Activated T-helper 2 cell treated with anti-CD3 and anti-CD28 coated beads, Interferon-gamma antibody, Interleukin-2, Interleukin-4, amounts not matched to agents 10 μg/mL and 5 μg/mL and 100 μg/mL, durations not matched to agents 14 hours and 24 hours and 36 hours (primary cell): ENCODE measurements around the gene GRK5. TPM values are rescaled to one million over a fixed set of nuclear protein-coding genes. Genes with fewer than 3 reads are reported as not detected.

ENCODE experiments used
- DNase-seq: peaks from one replicate; pipeline ENCODE4 v3.0.0; 2021; ENCODE audit warnings: low spot score
- H3K27ac Mint-ChIP-seq: one replicate; pipeline ENCODE4 v1.8.0; 2021; ENCODE audit warnings: mixed read lengths
- H3K27me3 Mint-ChIP-seq: one replicate; pipeline ENCODE4 v1.8.0; 2021; ENCODE audit warnings: low read depth, mixed read lengths
- H3K36me3 Mint-ChIP-seq: one replicate; pipeline ENCODE4 v1.8.0; 2021; ENCODE audit warnings: low read depth, mixed read lengths
- H3K4me1 Mint-ChIP-seq: one replicate; pipeline ENCODE4 v1.8.0; 2021; ENCODE audit warnings: low read depth, mixed read lengths
- H3K4me3 Mint-ChIP-seq: one replicate; pipeline ENCODE4 v1.8.0; 2021; ENCODE audit warnings: low read depth, mild to moderate bottlenecking, moderate library complexity, mixed read lengths
- H3K9me3 Mint-ChIP-seq: one replicate; pipeline ENCODE4 v1.8.0; 2021; ENCODE audit warnings: mixed read lengths
- intact Hi-C: fragments of 100-400 bp; cut with micrococcal nuclease; formaldehyde crosslinking; loops from one replicate; pipeline ENCODE4 v1.15.1; 2023
- total RNA-seq: library from RNA; stranded (reverse); gene quantifications from 2 replicates; pipeline ENCODE4 v1.2.3, GENCODE V29; 2022

The GRK5 gene
- total RNA-seq, 1 donor from 2014 or later: 24.4 TPM

DNA sequence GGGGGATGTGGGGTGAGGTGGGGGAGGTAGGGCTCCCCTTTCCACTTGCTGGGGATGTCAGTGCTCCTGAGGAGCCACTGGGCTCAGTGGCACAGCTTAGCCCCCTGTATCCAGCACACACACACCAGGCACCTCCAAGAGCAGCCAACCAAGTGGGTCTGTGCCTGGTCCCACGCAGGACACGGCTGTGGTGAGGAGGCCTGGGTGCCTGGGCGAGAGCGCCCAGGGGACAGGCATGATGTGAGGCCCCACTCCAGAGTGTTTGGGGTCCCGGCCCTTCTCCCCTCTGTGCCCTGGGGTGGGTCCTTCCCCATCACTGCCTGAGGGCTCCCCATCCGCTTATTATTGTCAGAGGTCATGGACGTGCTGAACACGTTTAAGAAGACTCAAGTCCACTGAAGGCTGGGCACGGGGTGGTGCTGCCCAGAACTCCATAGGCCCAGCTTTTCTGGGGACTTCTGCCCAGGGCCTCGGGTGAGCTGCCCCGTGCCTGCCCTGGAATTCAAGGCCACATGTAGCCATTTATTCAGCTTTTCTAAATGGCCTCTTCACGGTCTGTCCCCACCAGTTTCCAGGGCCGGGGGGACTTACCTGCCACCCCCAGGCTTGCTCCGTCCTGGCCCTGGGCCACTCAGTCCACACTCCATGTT, 119.8 kb downstream of the GRK5 start:
- Mint-ChIP-seq H3K27ac (no peak overlapping the region), H3K27me3 (no peaks in the 10 kb centered on the region), H3K36me3 (no peaks in the 10 kb centered on the region), H3K4me1 (no peaks in the 10 kb centered on the region), H3K4me3 (no peak overlapping the region), H3K9me3 (no peaks in the 10 kb centered on the region)
- DNase-seq: no peak
- intact Hi-C loops: no loop called here

DNA sequence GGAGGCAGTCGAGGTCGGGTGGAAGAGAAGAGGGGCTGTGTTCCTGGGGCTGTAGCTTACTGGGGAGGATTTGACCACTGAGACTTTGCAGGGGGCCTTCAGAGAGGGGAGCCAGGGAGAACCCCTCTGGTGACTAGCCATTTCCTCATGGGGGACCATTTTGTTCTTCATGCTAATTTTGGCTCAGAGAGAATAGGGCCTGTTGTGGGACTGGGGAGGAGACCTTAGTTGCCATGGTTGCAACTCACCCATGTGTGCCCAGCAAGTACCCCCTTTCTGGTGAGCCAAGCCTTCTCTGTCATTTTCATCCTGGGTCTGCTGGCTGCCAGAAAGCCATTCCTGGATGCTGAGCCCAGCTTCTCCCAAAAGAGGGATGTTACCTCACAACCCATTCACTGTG, 120.9 kb downstream of the GRK5 start:
- no peak for DNase-seq
- H3K27ac Mint-ChIP-seq: no peak overlapping the region
- no peak overlapping the region for H3K4me3 Mint-ChIP-seq
- H3K27me3 Mint-ChIP-seq: no peaks in the 10 kb centered on the region
- peaks cover 5% of the 10 kb centered on the region for H3K36me3 Mint-ChIP-seq
- peaks cover 10% of the 10 kb centered on the region for H3K4me1 Mint-ChIP-seq
- no peaks in the 10 kb centered on the region for H3K9me3 Mint-ChIP-seq
- intact Hi-C loops: no loop called here

DNA sequence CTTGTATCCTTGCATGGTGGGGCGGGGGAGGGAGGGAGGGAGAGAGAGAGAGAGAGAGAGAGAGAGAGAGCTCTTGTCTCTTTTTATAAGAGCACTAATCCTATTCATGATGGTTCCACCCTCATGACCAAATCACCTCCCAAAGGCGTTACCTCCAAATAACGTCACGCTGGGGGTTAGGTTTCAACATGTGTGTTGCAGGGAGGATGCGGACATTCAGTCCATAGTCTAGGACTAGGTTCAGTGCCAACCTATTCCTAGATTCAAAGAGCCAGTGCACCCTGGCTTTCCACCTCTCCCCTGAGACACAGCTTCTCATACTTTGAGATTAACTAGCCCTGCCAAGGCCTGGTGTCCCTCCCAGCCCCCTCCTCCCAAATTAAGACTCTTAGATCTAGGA, 123.0 kb downstream of the GRK5 start:
- intact Hi-C loops: no loop called here
- Mint-ChIP-seq H3K27me3 (no peaks in the 10 kb centered on the region), H3K36me3 (peaks cover 16% of the 10 kb centered on the region), H3K27ac (no peak overlapping the region), H3K4me3 (no peak overlapping the region), H3K9me3 (no peaks in the 10 kb centered on the region), H3K4me1 (peaks cover 15% of the 10 kb centered on the region)
- no peak for DNase-seq

DNA sequence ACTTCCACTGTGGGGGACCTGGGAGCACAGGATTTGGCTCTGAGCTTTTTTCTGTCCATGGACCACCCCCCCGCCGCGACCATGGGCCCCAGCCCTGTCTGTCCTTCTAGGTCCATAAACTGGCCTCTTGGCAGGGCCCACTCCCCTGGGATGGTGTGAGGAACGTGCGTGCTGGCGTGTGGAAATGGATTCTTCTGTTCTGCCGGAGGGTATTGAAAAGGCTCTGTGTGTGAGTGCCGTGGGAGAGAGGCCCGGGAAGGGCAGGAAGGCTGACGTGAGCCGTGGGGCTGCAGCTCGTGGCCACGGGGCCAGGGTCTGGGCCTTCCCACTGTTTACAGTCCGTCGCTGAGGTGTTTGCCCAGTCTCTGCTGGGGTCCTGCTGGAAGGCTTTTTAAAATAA, 123.7 kb downstream of the GRK5 start:
- Mint-ChIP-seq H3K4me3 (no peak overlapping the region), H3K9me3 (no peaks in the 10 kb centered on the region), H3K27me3 (no peaks in the 10 kb centered on the region), H3K36me3 (peaks cover 16% of the 10 kb centered on the region), H3K27ac (no peak overlapping the region), H3K4me1 (peaks cover 15% of the 10 kb centered on the region)
- no peak for DNase-seq
- intact Hi-C loops: no loop called here

DNA sequence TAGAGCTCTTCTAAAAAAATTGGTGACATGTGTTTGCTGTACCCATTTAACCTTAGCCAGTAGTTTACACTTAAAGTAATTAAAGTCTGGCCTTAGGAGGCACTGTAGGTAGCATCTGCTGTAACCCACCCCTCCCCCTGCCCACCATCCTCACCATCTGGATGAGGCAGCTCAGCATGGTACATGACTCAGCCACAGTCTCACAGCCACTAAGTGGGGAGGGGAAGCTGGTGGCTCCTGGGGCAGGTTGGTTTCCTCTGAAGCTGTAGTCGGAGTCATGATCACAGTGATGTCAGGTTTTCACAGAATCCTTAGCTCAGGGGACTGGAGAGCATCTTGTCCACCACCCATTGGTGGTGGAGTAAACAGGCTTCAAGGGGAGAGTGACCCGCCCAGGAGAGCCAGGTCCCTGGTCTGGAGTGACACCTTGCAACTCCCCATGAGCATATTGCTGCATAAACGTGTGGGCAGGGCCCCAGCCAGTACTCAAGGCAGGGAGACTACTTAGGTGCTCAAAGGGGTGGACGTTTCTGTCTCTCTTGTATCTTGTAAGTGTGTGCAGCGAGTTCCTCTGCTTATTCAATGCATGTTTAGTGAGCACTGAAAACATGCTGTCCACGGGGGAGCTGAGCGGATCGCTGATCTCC, 125.9 kb downstream of the GRK5 start:
- Mint-ChIP-seq H3K27me3 (no peaks in the 10 kb centered on the region), H3K9me3 (no peaks in the 10 kb centered on the region), H3K36me3 (peaks cover 16% of the 10 kb centered on the region), H3K4me3 (no peak overlapping the region), H3K27ac (no peak overlapping the region), H3K4me1 (peaks cover 15% of the 10 kb centered on the region)
- intact Hi-C loops: loop anchor here (1.0 kb wide), 1 partner anchor 18 kb away; no protein-coding TSS in a partner anchor
- no peak for DNase-seq

DNA sequence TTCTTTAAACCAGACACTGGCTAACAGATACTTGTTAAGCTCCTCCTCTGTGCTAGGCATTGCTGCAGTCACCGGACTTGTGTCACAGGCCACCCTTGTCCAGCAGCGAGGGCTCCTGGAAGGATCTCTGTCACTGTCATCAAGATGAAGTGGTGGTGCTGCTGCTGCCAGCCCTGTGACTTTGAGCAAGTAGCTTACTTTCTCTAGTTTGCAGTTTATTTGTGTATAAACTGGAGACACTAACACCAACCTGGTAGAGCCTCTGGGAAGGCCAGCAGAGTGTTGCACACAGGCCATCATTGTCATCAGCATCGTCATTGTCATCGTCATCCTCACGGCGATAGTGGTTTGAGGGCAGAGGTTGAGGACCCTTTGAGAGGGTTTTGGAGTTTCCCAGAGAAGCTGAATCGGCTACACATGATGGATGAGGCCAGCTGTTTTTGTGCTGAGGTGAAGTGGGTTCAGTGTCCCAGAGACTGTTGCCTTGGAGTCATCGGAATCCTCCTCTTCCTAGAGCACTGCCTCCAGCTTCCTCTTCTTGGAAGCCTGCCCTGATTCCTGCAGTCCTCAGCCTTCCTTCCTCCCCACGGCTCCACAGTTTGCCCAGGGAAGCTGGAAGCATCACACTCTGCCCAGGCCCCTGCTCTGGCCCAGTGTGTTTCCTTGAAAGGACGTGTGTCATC, 128.4 kb downstream of the GRK5 start:
- no peak for DNase-seq
- Mint-ChIP-seq H3K4me1 (peaks cover 18% of the 10 kb centered on the region), H3K27me3 (no peaks in the 10 kb centered on the region), H3K4me3 (no peak overlapping the region), H3K27ac (no peak overlapping the region), H3K9me3 (no peaks in the 10 kb centered on the region), H3K36me3 (peaks cover 16% of the 10 kb centered on the region)
- intact Hi-C loops: no loop called here

DNA sequence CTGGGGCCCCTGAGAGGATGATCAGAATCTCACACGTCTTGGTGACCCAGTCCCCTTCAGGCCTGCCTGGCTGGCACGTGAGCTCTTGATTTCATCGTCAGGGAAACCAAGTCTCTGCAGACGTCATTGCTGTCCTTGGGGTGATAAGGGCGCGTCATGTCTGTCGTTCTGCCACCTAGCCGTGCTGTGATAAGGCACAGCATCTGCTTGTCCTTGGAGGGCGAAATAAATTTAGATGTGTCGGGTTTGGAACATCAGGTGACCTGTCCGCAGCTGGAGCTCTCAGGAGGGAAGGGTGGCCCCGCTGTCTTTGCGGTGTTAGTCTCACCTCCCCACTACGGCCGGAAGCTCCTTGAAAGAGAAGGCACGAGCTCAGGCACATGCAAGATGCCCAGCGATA, 129.2 kb downstream of the GRK5 start:
- no peak overlapping the region for H3K4me3 Mint-ChIP-seq
- no peak overlapping the region for H3K27ac Mint-ChIP-seq
- peaks cover 24% of the 10 kb centered on the region for H3K4me1 Mint-ChIP-seq
- intact Hi-C loops: no loop called here
- H3K27me3 Mint-ChIP-seq: no peaks in the 10 kb centered on the region
- no peaks in the 10 kb centered on the region for H3K9me3 Mint-ChIP-seq
- DNase-seq: no peak
- H3K36me3 Mint-ChIP-seq: peaks cover 20% of the 10 kb centered on the region

DNA sequence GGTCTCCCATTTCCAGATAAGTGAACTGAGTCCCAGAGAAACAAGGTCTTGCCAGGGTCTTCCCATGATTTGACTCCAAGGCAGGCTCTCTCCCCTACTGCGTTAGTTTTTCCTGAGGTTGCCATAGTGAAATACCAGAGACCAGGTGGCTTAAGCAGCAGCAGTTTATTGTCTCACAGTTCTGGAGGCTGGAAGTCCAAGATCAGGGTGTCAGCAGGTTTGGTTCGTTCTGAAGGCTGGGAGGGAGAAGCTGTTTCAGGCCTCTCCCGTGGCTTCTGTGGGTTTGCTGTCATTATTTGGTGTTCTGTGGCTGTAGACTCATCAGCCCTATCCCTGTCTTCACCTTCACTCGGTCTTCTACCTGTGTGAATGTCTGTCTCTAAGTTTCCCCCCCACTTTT, 129.9 kb downstream of the GRK5 start:
- DNase-seq: no peak
- intact Hi-C loops: no loop called here
- H3K36me3 Mint-ChIP-seq: peaks cover 20% of the 10 kb centered on the region
- H3K4me3 Mint-ChIP-seq: no peak overlapping the region
- H3K4me1 Mint-ChIP-seq: peaks cover 26% of the 10 kb centered on the region
- H3K27me3 Mint-ChIP-seq: no peaks in the 10 kb centered on the region
- H3K9me3 Mint-ChIP-seq: no peaks in the 10 kb centered on the region
- H3K27ac Mint-ChIP-seq: no peak overlapping the region

DNA sequence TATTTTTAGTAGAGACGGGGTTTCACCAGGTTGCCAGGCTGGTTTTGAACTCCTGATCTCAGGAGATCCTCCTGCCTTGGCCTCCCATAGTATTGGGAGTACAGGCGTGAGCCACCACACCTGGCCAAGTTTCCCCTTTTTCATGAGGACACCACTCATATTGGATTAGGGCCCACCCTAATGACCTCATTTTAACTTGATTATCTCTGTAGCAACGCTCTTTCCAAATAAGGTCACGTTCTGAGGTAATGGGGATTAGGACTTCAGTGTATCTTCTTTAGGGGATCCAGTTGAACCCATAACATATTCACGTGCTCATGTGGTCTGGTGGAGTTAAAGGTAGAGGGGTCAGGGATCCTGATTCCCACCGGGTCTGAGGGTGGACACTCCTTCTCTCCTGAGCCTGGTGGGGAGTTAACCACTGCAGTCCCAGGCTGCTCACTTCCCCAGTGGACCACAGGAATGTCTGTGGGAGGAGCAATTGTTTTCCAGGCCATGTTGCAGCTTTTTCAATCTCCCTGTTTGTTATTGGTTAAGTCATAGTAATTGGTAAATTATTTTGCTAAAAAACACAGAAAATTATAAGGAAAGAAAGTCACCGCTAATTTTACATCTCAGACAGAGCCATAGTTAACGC, 130.5 kb downstream of the GRK5 start:
- Mint-ChIP-seq H3K27ac (no peak overlapping the region), H3K27me3 (no peaks in the 10 kb centered on the region), H3K4me3 (no peak overlapping the region), H3K36me3 (peaks cover 15% of the 10 kb centered on the region), H3K9me3 (no peaks in the 10 kb centered on the region), H3K4me1 (peaks cover 23% of the 10 kb centered on the region)
- no peak for DNase-seq
- intact Hi-C loops: no loop called here

DNA sequence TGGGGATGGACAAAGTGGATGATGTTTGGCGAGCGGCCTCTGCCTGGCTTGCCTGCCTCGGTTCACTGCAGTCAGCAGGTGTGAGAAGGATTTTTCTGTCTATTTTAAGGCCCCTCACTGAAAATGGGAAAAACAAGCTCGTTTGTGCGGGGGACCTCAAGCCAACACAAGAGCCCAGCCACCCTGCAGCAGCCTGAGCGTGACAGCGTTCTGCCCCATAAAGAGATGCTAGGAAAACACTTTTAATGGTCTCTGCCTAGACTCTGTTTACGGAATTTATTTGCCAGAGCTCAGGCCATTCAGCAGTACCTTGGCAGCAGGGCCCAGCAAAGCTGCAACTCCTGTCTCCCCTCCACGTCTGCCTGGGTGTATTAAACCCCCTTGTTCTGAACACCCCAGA, 131.7 kb downstream of the GRK5 start:
- intact Hi-C loops: no loop called here
- H3K4me1 Mint-ChIP-seq: peaks cover 15% of the 10 kb centered on the region
- H3K36me3 Mint-ChIP-seq: peaks cover 6% of the 10 kb centered on the region
- H3K27me3 Mint-ChIP-seq: no peaks in the 10 kb centered on the region
- no peaks in the 10 kb centered on the region for H3K9me3 Mint-ChIP-seq
- no peak overlapping the region for H3K27ac Mint-ChIP-seq
- DNase-seq: no peak
- no peak overlapping the region for H3K4me3 Mint-ChIP-seq

DNA sequence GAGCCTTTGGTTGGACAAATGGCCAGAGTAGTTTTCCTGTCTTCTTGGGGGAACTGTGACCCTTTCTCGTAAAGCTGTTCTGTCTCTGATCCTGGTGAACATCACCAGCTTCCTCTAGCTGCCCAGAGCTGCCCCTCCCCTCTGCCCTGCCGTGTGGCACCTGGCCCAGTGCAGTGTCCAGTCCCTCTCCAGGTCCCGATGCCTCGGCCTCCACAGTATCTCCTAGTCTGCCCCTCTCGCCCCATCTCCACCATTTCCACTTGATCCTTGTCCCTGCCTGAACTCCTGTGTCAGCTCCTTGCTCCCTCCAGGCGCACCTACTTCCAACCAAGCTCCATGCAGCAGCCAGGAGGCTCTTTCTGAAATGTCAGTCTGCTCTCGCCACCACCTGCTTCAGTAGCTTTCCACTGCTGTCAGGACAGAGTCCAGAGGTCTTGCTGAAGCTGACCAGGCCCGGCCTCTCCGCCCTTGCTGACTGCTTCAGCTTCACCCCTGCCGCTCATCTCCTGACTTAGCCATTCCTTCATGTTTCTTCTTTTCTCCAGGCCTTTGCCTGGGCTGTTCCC, 133.6 kb downstream of the GRK5 start:
- peaks cover 20% of the 10 kb centered on the region for H3K4me1 Mint-ChIP-seq
- H3K36me3 Mint-ChIP-seq: peaks cover 4% of the 10 kb centered on the region
- peak overlapping the region; percentile 10 for H3K27ac Mint-ChIP-seq
- intact Hi-C loops: no loop called here
- H3K9me3 Mint-ChIP-seq: no peaks in the 10 kb centered on the region
- no peaks in the 10 kb centered on the region for H3K27me3 Mint-ChIP-seq
- H3K4me3 Mint-ChIP-seq: no peak overlapping the region
- no peak for DNase-seq

DNA sequence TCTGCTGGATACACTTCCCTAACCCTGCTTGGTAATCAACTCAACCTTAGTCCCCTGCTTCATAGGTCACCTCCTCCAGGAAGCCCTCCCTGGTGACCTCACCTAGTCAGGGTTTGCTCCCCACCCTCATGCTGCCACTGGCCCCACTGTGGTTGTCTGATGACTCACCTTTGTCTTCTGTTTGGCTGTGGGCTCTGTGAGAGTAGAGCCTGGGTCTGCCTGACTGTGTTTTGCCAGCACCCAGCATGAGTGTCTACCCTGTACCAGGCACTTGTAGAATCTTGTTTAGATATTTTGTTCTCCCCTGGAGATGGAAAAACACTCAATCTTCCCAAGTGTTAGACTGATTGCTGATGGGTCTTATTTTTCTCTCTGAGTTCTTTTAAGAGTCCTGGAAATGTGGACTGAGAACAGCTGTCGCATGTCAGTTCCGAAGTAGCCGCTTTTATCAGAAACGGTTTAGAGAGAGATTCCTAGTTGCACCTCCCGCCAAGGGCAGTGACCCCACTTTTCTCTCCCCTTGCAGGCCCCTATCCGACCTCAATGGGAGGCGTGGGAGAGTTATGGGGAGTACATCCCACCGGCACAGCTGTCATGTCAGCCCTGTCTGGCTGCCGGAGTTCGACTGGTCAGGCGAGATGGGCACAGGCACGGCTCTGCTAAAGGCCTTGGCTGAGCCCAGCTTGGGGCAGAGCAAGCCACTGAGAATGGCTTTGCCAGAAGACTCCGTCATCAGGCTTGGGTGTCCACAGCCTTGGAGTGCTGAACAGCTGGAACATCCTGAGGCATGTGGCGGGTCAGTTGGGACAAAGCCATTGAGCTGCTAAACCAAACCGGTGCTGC, 134.3 kb downstream of the GRK5 start:
- H3K4me1 Mint-ChIP-seq: peaks cover 20% of the 10 kb centered on the region
- H3K9me3 Mint-ChIP-seq: no peaks in the 10 kb centered on the region
- intact Hi-C loops: no loop called here
- peak overlapping the region; percentile 10 for H3K27ac Mint-ChIP-seq
- H3K36me3 Mint-ChIP-seq: peaks cover 4% of the 10 kb centered on the region
- no peak overlapping the region for H3K4me3 Mint-ChIP-seq
- H3K27me3 Mint-ChIP-seq: no peaks in the 10 kb centered on the region
- DNase-seq: no peak
